KBM-7 (cell line): Measurements from ENCODE around the gene TOM1L1.
A peak's percentile ranks its signal among the peaks of the same experiment; 100 is the strongest.

Experiments used
- DNase-seq: peaks from one replicate; pipeline ENCODE4 v3.0.0-alpha.2; 2015
- in situ Hi-C: fragments of 300-500 bp; cut with MboI; formaldehyde crosslinking; loops from 2 replicates; pipeline ENCODE4 v1.14.3; 2020; ENCODE audit warnings: low sequenced_read_pairs, low pct_unique_long_range_greater_than_20kb, mixed read lengths

Gene TOM1L1

GRCh38 chr17:54976316-54976715 is 75.7 kb downstream of the TOM1L1 start:
- in situ Hi-C loops, result no loop called here
- DNase-seq, result no peak

GRCh38 chr17:54977744-54978143 is 77.1 kb downstream of the TOM1L1 start:
- in situ Hi-C loops, result no loop called here

GRCh38 chr17:54979657-54980056 is 79.0 kb downstream of the TOM1L1 start:
- DNase-seq, result no peak
- in situ Hi-C loops, result no loop called here

More at GRCh38 chr17:54977744-54978143, 77.1 kb downstream of the TOM1L1 start:
- no peak for DNase-seq

- in situ Hi-C loops, result no loop called here
- no peak for DNase-seq
These were observed 79.7 kb downstream of the TOM1L1 start for GRCh38 chr17:54980375-54980774.

- in situ Hi-C loops, result no loop called here
- no peak for DNase-seq
These were observed 81.7 kb downstream of the TOM1L1 start for GRCh38 chr17:54982399-54982798.

- in situ Hi-C loops, result no loop called here
- no peak for DNase-seq
These were observed 82.6 kb downstream of the TOM1L1 start for GRCh38 chr17:54983260-54983659.

- DNase-seq, result no peak
- in situ Hi-C loops, result no loop called here
These were observed 84.8 kb downstream of the TOM1L1 start for GRCh38 chr17:54985476-54985875.

GRCh38 chr17:54990118-54990517 is 89.5 kb downstream of the TOM1L1 start:
- DNase-seq, result no peak
- in situ Hi-C loops, result no loop called here

- no peak for DNase-seq
- in situ Hi-C loops, result no loop called here
These were observed 90.9 kb downstream of the TOM1L1 start for GRCh38 chr17:54991567-54991966.

- in situ Hi-C loops, result no loop called here
These were observed 92.4 kb downstream of the TOM1L1 start for GRCh38 chr17:54992797-54993639.

GRCh38 chr17:54996441-54996840 is 95.8 kb downstream of the TOM1L1 start:
- DNase-seq, result no peak
- in situ Hi-C loops, result no loop called here

More at GRCh38 chr17:54992797-54993639, 92.4 kb downstream of the TOM1L1 start:
- DNase-seq, result peak; percentile 57

- in situ Hi-C loops, result no loop called here
- no peak for DNase-seq
These were observed 101.8 kb downstream of the TOM1L1 start for GRCh38 chr17:55002458-55002857.

- no peak for DNase-seq
- in situ Hi-C loops, result no loop called here
These were observed 103.8 kb downstream of the TOM1L1 start for GRCh38 chr17:55004484-55004883.

GRCh38 chr17:55005520-55005919 is 104.9 kb downstream of the TOM1L1 start:
- in situ Hi-C loops, result no loop called here
- DNase-seq, result peak; percentile 31
